ENCODE results near the gene CDNF. TPM values are rescaled to one million over a fixed set of nuclear protein-coding genes. Genes with fewer than 3 reads are reported as not detected.
A peak's percentile ranks its signal among the peaks of the same experiment; 100 is the strongest.

Gene CDNF
- polyA plus RNA-seq (2011; rRNA removed) (1.8 and 2.0 TPM in 2 replicates), polyA plus RNA-seq (2017; fragmentation: RNase III; extraction: RNeasy Plus Mini Kit Qiagen cat#74134 plus additional on column Dnase treatment) (0.89 to 2.1 TPM (median 1.6 TPM) in 3 replicates), polyA minus RNA-seq (2011; rRNA and poly(A)+ RNA removed) (1.1 and 1.2 TPM in 2 replicates)
- 0.48 and 0.52 TPM in 2 replicates for polyA plus RNA-seq (2012; cell fraction: cytosol; rRNA removed)
- polyA plus RNA-seq (2012; cell fraction: nucleus; rRNA removed), result 0.26 and 1.0 TPM in 2 replicates

GRCh38 chr10:14837757-14838581 lies at the start of gene CDNF, which contains the start of the genes HSPA14 and MSANTD7:
Gene CDNF (minus strand): TSS chr10:14838037. CDS start chr10:14837946, 91 bp downstream.
Gene HSPA14 (plus strand): TSS chr10:14838306. CDS start chr10:14838403, 97 bp downstream.
Gene MSANTD7 (plus strand): TSS chr10:14838306. CDS start chr10:14842285, 3,979 bp downstream.
- FAIRE-seq, result no peak
- CTCF ChIA-PET, result interaction anchor here (0.9 to 6.3 kb wide), 9 partner anchors 15 to 341 kb away, joined by 3 to 47 read pairs (median 4); partner anchors contain the start of gene SUV39H2
- peak within 1 kb of the TSS; percentile 86 to 94 for H3K27ac ChIP-seq

GRCh38 chr10:14884082-14884481 lies 46.2 kb upstream of the CDNF start:
- H3K9me3 ChIP-seq, result no peaks in the 10 kb centered on the region
- ChIA-PET CTCF (interaction anchor here (0.5 to 0.7 kb wide), 3 partner anchors 11 to 1086 kb away, joined by 3 to 4 read pairs (median 4); no protein-coding TSS in a partner anchor), POLR2A (no interaction called here)
- H3K27ac ChIP-seq, result no peak overlapping the region
- peaks cover 15% of the 10 kb centered on the region for H3K4me1 ChIP-seq
- FAIRE-seq, result no peak
- no peak overlapping the region for H3K4me3 ChIP-seq
- no peak overlapping the region for H3K4me2 ChIP-seq
- no peak for DNase-seq (ENCODE audit: low read depth in 1 of 2, low spot score in 1 of 2)
- no peak for ATAC-seq
- WGBS (ENCODE audit: missing lambda C conversion rate), result 89% methylated on average over 3 of the region's 3 CpGs
- TF ChIP-seq, protein P1, sequence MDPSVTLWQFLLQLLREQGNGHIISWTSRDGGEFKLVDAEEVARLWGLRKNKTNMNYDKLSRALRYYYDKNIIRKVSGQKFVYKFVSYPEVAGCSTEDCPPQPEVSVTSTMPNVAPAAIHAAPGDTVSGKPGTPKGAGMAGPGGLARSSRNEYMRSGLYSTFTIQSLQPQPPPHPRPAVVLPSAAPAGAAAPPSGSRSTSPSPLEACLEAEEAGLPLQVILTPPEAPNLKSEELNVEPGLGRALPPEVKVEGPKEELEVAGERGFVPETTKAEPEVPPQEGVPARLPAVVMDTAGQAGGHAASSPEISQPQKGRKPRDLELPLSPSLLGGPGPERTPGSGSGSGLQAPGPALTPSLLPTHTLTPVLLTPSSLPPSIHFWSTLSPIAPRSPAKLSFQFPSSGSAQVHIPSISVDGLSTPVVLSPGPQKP (IDR thresholded peaks at IDR 0.05; ENCODE audit: low read depth, low read length), result no peak
- TF ChIP-seq HDAC2 (IDR thresholded peaks at IDR 0.05), result no peak
- TF ChIP-seq RAD21 (conservative IDR thresholded peaks at IDR 0.05 in 1 of 2, IDR thresholded peaks at IDR 0.05 in 1 of 2), result no peak
- no peak for TF ChIP-seq HEYL (CRISPR knock-in tag; IDR thresholded peaks at IDR 0.05)
- TF ChIP-seq HOXA7 (CRISPR knock-in tag; IDR thresholded peaks at IDR 0.05), result no peak
- TF ChIP-seq, protein P2, sequence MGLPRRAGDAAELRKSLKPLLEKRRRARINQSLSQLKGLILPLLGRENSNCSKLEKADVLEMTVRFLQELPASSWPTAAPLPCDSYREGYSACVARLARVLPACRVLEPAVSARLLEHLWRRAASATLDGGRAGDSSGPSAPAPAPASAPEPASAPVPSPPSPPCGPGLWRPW (IDR thresholded peaks at IDR 0.05), result no peak
- TF ChIP-seq FOXS1 (CRISPR knock-in tag; IDR thresholded peaks at IDR 0.05), result no peak
- TF ChIP-seq TFCP2L1 (CRISPR knock-in tag; IDR thresholded peaks at IDR 0.05), result no peak
- no peak for TF ChIP-seq RNF2 (IDR thresholded peaks at IDR 0.05; ENCODE audit: borderline replicate concordance, low read depth)
- TF ChIP-seq MYC (IDR thresholded peaks at IDR 0.05; ENCODE audit: borderline replicate concordance, low read length), result no peak
- TF ChIP-seq KDM1A (IDR thresholded peaks at IDR 0.05; ENCODE audit: low read depth), result no peak
- TF ChIP-seq BHLHE40 (IDR thresholded peaks at IDR 0.05; ENCODE audit: low read depth, low read length), result no peak

More at GRCh38 chr10:14837757-14838581, at the start of gene CDNF, which contains the start of the genes HSPA14 and MSANTD7:
- H3K4me1 ChIP-seq, result peaks cover 8% of the 10 kb centered on the region; the same call in 1 of the 3 replicates
- H3K9me3 ChIP-seq, result no peaks in the 10 kb centered on the region
- ATAC-seq (peak; percentile 98), DNase-seq (ENCODE audit: low read depth in 1 of 2, low spot score in 1 of 2) (peak; percentile 97 to 99)
- POLR2A ChIA-PET, result interaction anchor here (0.6 to 3.4 kb wide), 13 partner anchors 9 to 290 kb away, joined by 3 to 21 read pairs (median 4); partner anchors contain the start of genes DCLRE1C, MEIG1 and SUV39H2
- TF ChIP-seq POLR2A (IDR thresholded peaks at IDR 0.05; ENCODE audit: low read length) (peak; percentile 86), PHF8 (IDR thresholded peaks at IDR 0.05; ENCODE audit: borderline replicate concordance, low read depth) (peak; percentile 79), NR3C1 (IDR thresholded peaks at IDR 0.05) (no peak), RARB (CRISPR knock-in tag; IDR thresholded peaks at IDR 0.05) (no peak), REST (IDR thresholded peaks at IDR 0.05) (0 out of 2 replicates have a peak, but pooled peaks have one; percentile 29), SMC3 (IDR thresholded peaks at IDR 0.05) (peak; percentile 18; the same call in 1 of the 3 replicates), RFX5 (IDR thresholded peaks at IDR 0.05) (peak; percentile 100), RAD21 (conservative IDR thresholded peaks at IDR 0.05 in 1 of 2, IDR thresholded peaks at IDR 0.05 in 1 of 2) (no peak; a peak in 1 of 5 replicates), JUN (IDR thresholded peaks at IDR 0.05) (peak in 1 of 2 experiments; percentile 58; a peak in 2 of 5 replicates), MAFK (IDR thresholded peaks at IDR 0.05; ENCODE audit: partially characterized antibody) (peak; percentile 5), NFE2L2 (conservative IDR thresholded peaks at IDR 0.05; ENCODE audit: low read length) (no peak), CHD2 (IDR thresholded peaks at IDR 0.05; ENCODE audit: low read length, partially characterized antibody) (peak; percentile 54)
- TF ChIP-seq, protein P3, sequence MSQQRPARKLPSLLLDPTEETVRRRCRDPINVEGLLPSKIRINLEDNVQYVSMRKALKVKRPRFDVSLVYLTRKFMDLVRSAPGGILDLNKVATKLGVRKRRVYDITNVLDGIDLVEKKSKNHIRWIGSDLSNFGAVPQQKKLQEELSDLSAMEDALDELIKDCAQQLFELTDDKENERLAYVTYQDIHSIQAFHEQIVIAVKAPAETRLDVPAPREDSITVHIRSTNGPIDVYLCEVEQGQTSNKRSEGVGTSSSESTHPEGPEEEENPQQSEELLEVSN (IDR thresholded peaks at IDR 0.05; ENCODE audit: borderline replicate concordance, low read depth), result no peak; the same call in 1 of the 2 replicates
- TF ChIP-seq, protein P4, sequence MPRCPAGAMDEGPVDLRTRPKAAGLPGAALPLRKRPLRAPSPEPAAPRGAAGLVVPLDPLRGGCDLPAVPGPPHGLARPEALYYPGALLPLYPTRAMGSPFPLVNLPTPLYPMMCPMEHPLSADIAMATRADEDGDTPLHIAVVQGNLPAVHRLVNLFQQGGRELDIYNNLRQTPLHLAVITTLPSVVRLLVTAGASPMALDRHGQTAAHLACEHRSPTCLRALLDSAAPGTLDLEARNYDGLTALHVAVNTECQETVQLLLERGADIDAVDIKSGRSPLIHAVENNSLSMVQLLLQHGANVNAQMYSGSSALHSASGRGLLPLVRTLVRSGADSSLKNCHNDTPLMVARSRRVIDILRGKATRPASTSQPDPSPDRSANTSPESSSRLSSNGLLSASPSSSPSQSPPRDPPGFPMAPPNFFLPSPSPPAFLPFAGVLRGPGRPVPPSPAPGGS (IDR thresholded peaks at IDR 0.05), result peak; percentile 48; the same call in 2 of the 3 replicates
- TF ChIP-seq, protein P5, sequence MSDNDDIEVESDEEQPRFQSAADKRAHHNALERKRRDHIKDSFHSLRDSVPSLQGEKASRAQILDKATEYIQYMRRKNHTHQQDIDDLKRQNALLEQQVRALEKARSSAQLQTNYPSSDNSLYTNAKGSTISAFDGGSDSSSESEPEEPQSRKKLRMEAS (IDR thresholded peaks at IDR 0.05), result peak; percentile 49
- whole genome bisulfite sequencing (ENCODE audit: missing lambda C conversion rate), result under 1% methylated on average over 38 of the region's 72 CpGs
- peak within 1 kb of the TSS; percentile 90 for H3K4me3 ChIP-seq
- H3K4me2 ChIP-seq, result peak within 1 kb of the TSS; percentile 83
